Stimulated activated naive CD8-positive, alpha-beta T cell treated with anti-CD3 and anti-CD28 coated beads, Interleukin-15, Interleukin-2, amounts not matched to agents 100 ng/mL and 50 ng/mL, for 24 hours (primary cell): ENCODE data around the gene SIK3.
A peak's percentile ranks its signal among the peaks of the same experiment; 100 is the strongest.
"Not testable (repeated sequence)": the region's sequence is repeated elsewhere in the genome, so short reads cannot be mapped to it uniquely, and the experiment has no call there.

Experiments used
- H3K27ac Mint-ChIP-seq: one replicate; pipeline ENCODE4 v1.8.0; 2021; ENCODE audit warnings: mild to moderate bottlenecking, mixed read lengths
- H3K27me3 Mint-ChIP-seq: one replicate; pipeline ENCODE4 v1.8.0; 2021; ENCODE audit warnings: mixed read lengths
- H3K36me3 Mint-ChIP-seq: one replicate; pipeline ENCODE4 v1.8.0; 2021; ENCODE audit warnings: low read depth, mixed read lengths
- H3K4me1 Mint-ChIP-seq: one replicate; pipeline ENCODE4 v1.8.0; 2021; ENCODE audit warnings: low read depth, mixed read lengths
- H3K4me3 Mint-ChIP-seq: one replicate; pipeline ENCODE4 v1.8.0; 2021; ENCODE audit warnings: mild to moderate bottlenecking, mixed read lengths
- H3K9me3 Mint-ChIP-seq: one replicate; pipeline ENCODE4 v1.8.0; 2021; ENCODE audit warnings: mixed read lengths

SIK3 gene

DNA sequence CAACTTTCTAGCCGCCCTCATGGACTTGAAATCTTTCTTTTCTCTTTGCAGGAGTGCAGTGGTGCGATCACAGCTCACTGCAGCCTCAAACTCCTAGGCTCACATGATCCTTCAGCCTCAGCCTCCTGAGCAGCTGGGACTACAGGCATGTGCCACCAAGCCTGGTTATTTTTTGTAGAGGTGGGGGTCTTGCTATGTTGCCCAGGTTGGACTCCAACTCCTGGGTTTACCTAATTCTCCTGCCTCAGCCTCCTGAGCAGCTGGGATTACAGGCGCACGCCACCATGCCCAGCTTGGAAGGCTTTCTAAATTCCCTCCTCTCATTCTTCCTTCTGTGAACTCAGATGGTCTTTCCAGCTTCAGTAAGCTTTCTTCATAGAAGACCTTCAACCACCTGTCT is 256.1 kb downstream of the SIK3 start:
- Mint-ChIP-seq H3K9me3 (no peaks in the 10 kb centered on the region), H3K36me3 (peaks cover 22% of the 10 kb centered on the region), H3K4me1 (no peaks in the 10 kb centered on the region), H3K4me3 (no peak overlapping the region), H3K27ac (no peak overlapping the region), H3K27me3 (no peaks in the 10 kb centered on the region)

DNA sequence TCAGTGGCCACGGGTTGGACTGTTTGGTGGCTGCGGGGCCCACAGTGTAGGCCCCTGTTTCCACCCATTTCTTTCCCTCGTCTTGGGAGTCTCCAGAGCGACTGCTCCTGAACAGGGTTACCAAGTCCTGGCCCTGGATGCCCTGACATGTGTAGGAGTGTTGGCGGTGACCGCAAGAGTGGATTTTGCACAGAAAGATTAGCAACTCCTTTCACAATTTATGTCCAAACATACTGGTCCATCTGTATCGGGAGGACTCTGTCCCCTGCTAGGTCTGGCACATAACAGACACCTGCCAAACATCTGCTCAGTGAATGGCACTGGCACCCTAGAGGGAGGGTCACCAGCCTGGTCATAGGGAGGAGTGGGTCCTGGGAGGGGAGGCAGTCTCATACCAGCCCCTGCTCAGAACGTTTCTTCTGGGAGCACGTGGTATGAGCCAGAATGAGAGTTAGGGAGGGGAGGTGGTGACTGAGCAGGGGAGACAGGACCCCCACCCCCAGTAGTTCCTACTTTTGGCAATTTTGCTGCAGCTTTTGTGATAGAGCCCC is 257.4 kb downstream of the SIK3 start:
- H3K27me3 Mint-ChIP-seq, result no peaks in the 10 kb centered on the region
- peaks cover 3% of the 10 kb centered on the region for H3K4me1 Mint-ChIP-seq
- H3K4me3 Mint-ChIP-seq, result no peak overlapping the region
- no peaks in the 10 kb centered on the region for H3K9me3 Mint-ChIP-seq
- peak overlapping the region; percentile 49 for H3K27ac Mint-ChIP-seq
- peaks cover 9% of the 10 kb centered on the region for H3K36me3 Mint-ChIP-seq

DNA sequence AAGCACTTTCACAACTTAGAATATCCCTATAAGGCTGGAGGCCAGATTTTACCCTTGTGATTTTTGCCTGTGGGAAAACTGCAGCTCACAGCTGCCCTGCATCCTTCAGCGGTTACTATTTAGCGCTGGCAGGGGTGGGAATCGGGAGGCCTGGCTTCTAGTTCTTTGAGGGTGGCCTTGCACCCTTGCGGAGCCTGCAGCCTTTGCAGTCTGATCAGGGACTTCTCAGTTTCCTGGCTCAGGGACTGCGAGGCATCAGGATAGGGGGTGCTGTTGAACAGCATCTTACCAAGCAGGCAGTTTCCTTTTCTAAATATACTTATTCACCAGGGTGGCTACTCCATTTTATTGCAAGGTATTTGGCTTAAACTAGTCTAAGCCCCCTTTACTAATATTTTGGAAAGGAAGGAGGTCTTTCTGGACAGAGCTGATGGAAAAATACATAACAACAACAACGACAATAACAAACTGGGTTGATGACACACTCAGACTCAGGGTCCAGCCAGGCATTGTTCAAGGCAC is 257.9 kb downstream of the SIK3 start:
- Mint-ChIP-seq H3K36me3 (peaks cover 6% of the 10 kb centered on the region), H3K9me3 (no peaks in the 10 kb centered on the region), H3K4me1 (peaks cover 6% of the 10 kb centered on the region), H3K4me3 (no peak overlapping the region), H3K27me3 (no peaks in the 10 kb centered on the region), H3K27ac (no peak overlapping the region)

DNA sequence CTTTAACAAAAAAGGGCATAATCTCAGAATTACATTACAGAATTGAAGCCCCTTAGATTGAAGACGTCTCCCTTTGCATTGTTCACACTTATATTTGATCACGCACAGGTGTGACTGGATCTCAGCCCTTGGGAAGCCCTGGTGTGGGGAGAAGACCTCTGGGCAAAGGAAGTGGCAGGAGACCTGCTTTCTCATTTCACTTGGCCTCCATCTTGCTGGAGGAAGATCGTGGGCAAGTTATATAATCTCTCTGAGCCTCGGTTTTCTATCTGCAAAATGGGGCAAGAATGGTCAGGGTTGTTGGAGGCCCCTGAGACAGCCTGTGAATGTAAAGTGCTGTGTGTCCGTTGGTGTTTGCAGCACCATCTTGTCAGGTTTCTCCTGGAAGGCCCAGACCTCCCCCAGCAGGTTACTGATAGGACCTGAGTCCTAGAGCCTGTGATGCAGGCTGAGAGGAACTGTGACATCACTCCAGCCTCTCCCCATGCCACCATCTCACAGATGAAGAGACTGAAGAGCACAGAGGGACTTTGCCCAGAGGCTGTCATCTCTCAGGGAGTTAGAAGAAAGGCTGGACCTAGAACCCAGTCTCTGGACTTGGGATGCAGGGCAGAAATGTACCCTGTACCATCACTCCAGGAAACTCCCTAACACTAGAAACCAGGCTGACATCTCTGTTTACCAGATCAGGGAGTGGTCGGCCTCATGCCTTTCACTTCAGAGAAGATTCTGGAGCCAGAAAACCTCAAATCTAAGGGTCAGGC is 259.7 kb downstream of the SIK3 start:
- no peak overlapping the region for H3K27ac Mint-ChIP-seq
- H3K4me3 Mint-ChIP-seq, result no peak overlapping the region
- H3K27me3 Mint-ChIP-seq, result no peaks in the 10 kb centered on the region
- H3K9me3 Mint-ChIP-seq, result no peaks in the 10 kb centered on the region
- peaks cover 13% of the 10 kb centered on the region for H3K4me1 Mint-ChIP-seq
- H3K36me3 Mint-ChIP-seq, result no peaks in the 10 kb centered on the region

DNA sequence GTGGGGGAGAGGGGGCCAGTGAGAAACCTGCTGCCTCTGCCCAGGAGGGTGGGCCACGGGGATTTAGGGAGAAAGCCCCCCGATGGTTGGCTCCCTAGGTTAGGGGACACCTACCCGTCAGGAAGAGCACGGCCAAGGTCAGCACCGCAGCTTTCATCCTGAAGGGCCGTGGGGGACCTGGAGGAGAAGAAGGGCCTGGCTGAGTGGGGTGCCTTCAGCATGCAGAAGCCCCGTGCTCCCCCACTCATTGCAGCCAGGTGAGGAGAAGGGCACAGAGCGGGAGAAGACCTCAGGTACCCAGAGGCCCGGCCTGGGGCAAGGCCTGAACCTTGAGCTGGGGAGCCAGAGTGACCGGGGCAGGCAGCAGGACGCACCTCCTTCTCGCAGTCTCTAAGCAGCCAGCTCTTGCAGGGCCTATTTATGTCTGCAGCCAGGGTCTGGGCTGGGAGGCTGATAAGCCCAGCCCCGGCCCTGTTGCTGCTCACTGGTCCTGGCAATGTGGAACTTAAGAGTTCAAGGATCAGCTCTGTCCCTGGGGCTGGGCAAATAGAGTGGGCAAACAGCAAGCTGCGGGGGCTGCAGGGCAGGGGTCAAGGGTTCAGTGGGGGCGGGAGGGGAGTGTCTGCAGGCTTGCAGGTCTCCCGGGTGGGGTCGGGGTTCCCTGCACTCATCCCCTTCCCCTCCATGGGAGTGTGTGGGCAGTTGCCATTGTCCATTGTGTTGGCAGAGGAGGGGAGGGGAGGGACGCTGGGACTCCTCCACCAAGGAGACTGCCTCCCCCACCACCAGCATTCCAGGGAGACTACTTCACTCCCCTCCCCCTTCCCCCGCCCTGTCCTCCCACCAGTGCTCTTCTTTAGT is 260.8 kb downstream of the SIK3 start, which contains the start of gene APOA1:
APOA1 (minus strand) TSS at position 392 of the 861 bp plus-strand sequence; CDS start at position 157, 235 bp downstream.
- peaks cover 13% of the 10 kb centered on the region for H3K4me1 Mint-ChIP-seq

DNA sequence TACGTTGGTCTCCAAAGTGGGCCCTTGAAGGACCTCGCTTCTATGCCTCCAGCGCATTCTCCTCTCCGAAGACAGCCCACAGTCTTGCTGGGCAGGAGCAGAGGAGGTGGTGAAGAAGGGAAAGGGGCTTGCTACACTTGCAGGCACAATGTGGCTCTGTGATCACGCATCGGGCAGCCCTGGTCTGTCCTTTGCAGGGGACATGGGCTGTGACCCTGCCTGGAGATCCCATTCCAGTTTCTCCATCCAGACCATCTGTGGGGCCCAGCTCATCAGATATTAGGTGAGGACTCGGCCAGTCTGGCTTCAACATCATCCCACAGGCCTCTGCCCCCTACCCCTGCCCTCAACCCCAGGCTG is 261.6 kb downstream of the SIK3 start:
- no peak overlapping the region for H3K4me3 Mint-ChIP-seq
- no peak overlapping the region for H3K27ac Mint-ChIP-seq
- no peaks in the 10 kb centered on the region for H3K9me3 Mint-ChIP-seq
- H3K36me3 Mint-ChIP-seq, result no peaks in the 10 kb centered on the region
- H3K4me1 Mint-ChIP-seq, result peaks cover 13% of the 10 kb centered on the region
- no peaks in the 10 kb centered on the region for H3K27me3 Mint-ChIP-seq

More for the DNA sequence above, 260.8 kb downstream of the SIK3 start, which contains the start of gene APOA1:
- H3K36me3 Mint-ChIP-seq, result no peaks in the 10 kb centered on the region
- no peak within 1 kb of the TSS for H3K27ac Mint-ChIP-seq
- H3K9me3 Mint-ChIP-seq, result no peaks in the 10 kb centered on the region
- H3K4me3 Mint-ChIP-seq, result no peak within 1 kb of the TSS
- no peaks in the 10 kb centered on the region for H3K27me3 Mint-ChIP-seq

DNA sequence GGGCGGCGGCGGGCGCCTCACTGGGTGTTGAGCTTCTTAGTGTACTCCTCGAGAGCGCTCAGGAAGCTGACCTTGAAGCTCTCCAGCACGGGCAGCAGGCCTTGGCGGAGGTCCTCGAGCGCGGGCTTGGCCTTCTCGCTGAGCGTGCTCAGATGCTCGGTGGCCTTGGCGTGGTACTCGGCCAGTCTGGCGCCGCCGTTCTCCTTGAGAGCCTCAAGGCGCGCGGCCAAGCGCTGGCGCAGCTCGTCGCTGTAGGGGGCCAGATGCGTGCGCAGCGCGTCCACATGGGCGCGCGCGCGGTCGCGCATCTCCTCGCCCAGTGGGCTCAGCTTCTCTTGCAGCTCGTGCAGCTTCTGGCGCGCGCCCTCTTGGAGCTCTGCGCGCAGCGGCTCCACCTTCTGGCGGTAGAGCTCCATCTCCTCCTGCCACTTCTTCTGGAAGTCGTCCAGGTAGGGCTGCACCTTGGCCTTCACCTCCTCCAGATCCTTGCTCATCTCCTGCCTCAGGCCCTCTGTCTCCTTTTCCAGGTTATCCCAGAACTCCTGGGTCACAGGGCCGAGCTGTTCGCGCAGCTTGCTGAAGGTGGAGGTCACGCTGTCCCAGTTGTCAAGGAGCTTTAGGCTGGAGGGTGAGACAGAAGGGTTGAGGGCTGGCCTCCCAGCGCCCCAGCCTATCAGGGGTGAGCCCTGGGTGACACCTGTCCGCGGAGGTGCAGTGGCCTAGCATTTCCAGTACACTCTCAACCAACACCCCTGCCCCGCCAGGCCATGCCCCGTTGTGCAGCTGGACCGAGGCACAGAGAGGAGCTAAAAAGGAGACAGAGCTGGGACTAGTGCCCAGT is 262.2 kb downstream of the SIK3 start:
- peaks cover 13% of the 10 kb centered on the region for H3K4me1 Mint-ChIP-seq
- peak overlapping the region; percentile 75 for H3K4me3 Mint-ChIP-seq
- no peaks in the 10 kb centered on the region for H3K27me3 Mint-ChIP-seq
- no peak overlapping the region for H3K27ac Mint-ChIP-seq
- no peaks in the 10 kb centered on the region for H3K9me3 Mint-ChIP-seq
- H3K36me3 Mint-ChIP-seq, result no peaks in the 10 kb centered on the region

DNA sequence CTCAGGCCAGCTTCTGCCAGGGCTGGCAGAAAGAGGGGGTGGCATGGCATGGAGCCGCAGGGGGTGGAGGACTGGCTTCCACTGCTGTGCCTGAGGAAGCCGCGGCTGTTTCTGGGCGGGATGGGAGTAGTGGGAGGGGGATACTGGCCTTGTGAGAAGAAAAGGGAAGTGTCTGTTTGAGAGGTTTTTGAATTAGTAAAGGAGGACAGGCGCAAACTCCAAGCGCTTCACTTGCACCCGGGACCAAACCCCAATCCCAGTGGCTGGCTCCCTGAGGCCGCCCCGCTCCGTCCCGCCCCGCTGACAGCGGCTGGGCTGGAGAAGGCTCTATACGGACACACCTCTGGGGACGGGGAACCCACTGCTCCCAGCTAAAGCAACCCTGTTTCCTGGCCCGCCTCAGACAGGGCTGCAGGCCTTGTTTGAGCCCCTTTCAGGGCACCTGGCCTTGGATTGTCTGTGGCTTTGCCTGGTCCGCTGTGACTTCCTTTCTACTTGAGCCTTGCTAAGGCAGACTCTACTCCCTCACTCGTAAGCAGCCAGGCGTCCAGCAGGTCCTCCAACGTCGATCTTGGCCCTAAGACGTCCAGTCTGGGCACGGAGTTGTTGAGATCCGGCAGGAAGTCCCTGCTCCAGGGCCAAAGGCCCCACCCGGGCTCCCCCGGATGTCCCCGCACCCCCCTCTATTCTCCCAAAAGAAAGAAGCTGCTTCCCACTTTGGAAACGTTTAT is 263.0 kb downstream of the SIK3 start:
- peaks cover 13% of the 10 kb centered on the region for H3K4me1 Mint-ChIP-seq
- H3K27ac Mint-ChIP-seq, result no peak overlapping the region
- peak overlapping the region; percentile 75 for H3K4me3 Mint-ChIP-seq
- H3K36me3 Mint-ChIP-seq, result no peaks in the 10 kb centered on the region
- H3K27me3 Mint-ChIP-seq, result no peaks in the 10 kb centered on the region
- no peaks in the 10 kb centered on the region for H3K9me3 Mint-ChIP-seq

DNA sequence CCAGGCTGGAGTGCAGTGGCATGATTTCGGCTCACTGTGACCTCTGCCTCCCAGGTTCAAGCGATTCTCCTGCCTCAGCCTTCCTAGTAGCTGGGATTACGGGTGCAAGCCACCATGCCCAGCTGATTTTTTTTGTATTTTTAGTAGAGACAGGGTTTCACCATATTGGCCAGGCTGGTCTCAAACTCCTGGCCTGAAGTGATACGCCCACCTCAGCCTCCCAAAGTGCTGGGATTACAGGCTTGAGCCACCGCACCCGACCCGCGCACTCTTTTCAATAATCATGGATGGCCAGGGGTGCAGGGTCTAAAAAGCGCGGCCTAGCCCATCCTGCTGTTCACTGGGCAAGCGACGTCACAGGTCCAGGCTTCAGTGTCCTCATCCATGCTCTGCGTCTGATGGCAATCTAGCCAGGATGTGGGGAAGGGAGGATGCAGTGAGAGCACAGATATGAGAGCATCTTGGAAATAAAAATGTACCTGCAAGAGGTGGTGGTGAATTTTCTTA is 263.6 kb downstream of the SIK3 start:
- not testable (repeated sequence) for H3K9me3 Mint-ChIP-seq, H3K27ac Mint-ChIP-seq, H3K27me3 Mint-ChIP-seq, H3K36me3 Mint-ChIP-seq
- H3K4me1 Mint-ChIP-seq, result peaks cover 13% of the 10 kb centered on the region
- peak overlapping the region; percentile 22 for H3K4me3 Mint-ChIP-seq

DNA sequence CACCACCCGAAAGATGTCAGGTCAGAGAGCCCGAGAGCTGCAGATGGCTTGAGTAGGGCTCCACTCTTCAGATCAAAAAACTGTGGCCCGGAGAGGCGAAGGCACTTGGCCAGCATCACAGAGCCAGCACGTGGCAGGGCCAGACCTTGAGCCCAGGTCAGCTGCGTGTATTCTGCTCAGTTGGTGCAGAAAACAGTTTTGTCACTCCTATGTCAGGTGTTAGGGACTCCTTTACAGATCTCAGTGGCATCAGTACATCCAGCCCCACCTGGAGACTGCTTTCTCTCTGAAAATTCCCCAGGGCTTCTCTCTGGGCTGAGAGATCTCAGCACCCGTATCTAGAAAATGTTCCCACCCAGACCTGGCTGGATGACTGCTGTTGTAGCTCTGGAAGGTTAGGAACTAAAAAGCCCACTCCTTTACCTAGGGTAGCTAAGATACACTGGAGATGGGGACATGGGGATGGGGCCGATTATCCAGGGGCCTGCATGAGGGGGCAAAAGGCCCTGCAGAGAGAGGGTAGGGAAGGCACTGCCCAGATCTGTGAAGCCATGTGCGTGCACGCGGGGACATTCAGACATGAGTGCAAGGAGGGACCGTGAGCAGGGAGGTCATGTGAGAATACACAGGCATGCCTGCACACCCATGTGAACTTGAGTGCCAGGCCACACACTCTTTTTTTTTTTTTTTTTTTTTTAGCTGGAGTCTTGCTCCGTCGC is 264.3 kb downstream of the SIK3 start:
- no peak overlapping the region for H3K4me3 Mint-ChIP-seq
- no peaks in the 10 kb centered on the region for H3K27me3 Mint-ChIP-seq
- no peak overlapping the region for H3K27ac Mint-ChIP-seq

DNA sequence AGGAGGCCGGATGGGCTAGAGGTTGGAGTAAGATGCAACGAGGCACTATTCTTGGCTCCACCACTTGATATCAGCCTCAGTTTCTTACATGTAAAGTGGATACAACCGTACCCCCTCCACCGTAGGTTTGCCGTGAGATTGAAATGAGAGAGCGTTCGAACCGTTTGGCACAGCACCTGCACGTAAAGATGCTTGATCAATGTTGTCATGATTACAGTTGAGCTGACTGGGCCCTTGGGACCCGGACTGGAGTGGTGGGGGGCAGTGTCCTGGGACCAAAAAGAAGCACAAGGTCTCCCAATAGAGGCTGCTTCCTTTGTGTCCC is 264.8 kb downstream of the SIK3 start:
- Mint-ChIP-seq H3K4me1 (peaks cover 13% of the 10 kb centered on the region), H3K4me3 (no peak overlapping the region), H3K27ac (no peak overlapping the region), H3K9me3 (no peaks in the 10 kb centered on the region), H3K36me3 (no peaks in the 10 kb centered on the region), H3K27me3 (no peaks in the 10 kb centered on the region)

More for the DNA sequence above, 264.3 kb downstream of the SIK3 start:
- Mint-ChIP-seq H3K9me3 (no peaks in the 10 kb centered on the region), H3K4me1 (peaks cover 13% of the 10 kb centered on the region), H3K36me3 (no peaks in the 10 kb centered on the region)

DNA sequence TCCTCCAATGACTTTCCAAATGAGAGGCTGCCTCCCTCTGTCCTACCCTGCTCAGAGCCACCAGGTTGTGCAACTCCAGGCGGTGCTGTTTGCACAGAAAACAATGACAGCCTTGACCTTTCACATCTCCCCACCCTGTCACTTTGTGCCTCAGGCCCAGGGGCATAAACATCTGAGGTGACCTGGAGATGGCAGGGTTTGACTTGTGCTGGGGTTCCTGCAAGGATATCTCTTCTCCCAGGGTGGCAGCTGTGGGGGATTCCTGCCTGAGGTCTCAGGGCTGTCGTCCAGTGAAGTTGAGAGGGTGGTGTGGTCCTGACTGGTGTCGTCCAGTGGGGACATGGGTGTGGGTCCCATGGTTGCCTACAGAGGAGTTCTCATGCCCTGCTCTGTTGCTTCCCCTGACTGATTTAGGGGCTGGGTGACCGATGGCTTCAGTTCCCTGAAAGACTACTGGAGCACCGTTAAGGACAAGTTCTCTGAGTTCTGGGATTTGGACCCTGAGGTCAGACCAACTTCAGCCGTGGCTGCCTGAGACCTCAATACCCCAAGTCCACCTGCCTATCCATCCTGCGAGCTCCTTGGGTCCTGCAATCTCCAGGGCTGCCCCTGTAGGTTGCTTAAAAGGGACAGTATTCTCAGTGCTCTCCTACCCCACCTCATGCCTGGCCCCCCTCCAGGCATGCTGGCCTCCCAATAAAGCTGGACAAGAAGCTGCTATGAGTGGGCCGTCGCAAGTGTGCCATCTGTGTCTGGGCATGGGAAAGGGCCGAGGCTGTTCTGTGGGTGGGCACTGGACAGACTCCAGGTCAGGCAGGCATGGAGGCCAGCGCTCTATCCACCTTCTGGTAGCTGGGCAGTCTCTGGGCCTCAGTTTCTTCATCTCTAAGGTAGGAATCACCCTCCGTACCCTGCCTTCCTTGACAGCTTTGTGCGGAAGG is 265.6 kb downstream of the SIK3 start:
- no peaks in the 10 kb centered on the region for H3K9me3 Mint-ChIP-seq
- H3K4me3 Mint-ChIP-seq, result no peak overlapping the region
- H3K27me3 Mint-ChIP-seq, result no peaks in the 10 kb centered on the region
- H3K27ac Mint-ChIP-seq, result no peak overlapping the region
- peaks cover 13% of the 10 kb centered on the region for H3K4me1 Mint-ChIP-seq
- no peaks in the 10 kb centered on the region for H3K36me3 Mint-ChIP-seq
